BE2C (cell line): ENCODE results near the gene DNAJB8.

Source experiments
- DNase-seq: peaks from one replicate; pipeline ENCODE4 v3.0.0-alpha.2; 2020
- H3K27me3 ChIP-seq: fragments of 250-450 bp; sonication (Bioruptor Pico); 2 replicates; pipeline ENCODE4 v1.5.1; 2020; ENCODE audit warnings: mild to moderate bottlenecking
- H3K36me3 ChIP-seq: fragments of 250-450 bp; sonication (Bioruptor Pico); 2 replicates; pipeline ENCODE4 v1.5.1; 2020; ENCODE audit warnings: mild to moderate bottlenecking
- H3K4me1 ChIP-seq: fragments of 250-450 bp; sonication (Bioruptor Pico); 2 replicates; pipeline ENCODE4 v1.5.1; 2020
- H3K4me3 ChIP-seq: 2 replicates; pipeline ENCODE4 v1.5.1; 2011; ENCODE audit warnings: low read depth, low read length
- H3K9me3 ChIP-seq: fragments of 250-450 bp; sonication (Bioruptor Pico); 2 replicates; pipeline ENCODE4 v1.5.1; 2020
- CTCF ChIP-seq: IDR thresholded peaks from 2 replicates; pipeline ENCODE4 v1.5.1; 2012; ENCODE audit warnings: mild to moderate bottlenecking, low read depth, low read length

DNAJB8 gene

DNA sequence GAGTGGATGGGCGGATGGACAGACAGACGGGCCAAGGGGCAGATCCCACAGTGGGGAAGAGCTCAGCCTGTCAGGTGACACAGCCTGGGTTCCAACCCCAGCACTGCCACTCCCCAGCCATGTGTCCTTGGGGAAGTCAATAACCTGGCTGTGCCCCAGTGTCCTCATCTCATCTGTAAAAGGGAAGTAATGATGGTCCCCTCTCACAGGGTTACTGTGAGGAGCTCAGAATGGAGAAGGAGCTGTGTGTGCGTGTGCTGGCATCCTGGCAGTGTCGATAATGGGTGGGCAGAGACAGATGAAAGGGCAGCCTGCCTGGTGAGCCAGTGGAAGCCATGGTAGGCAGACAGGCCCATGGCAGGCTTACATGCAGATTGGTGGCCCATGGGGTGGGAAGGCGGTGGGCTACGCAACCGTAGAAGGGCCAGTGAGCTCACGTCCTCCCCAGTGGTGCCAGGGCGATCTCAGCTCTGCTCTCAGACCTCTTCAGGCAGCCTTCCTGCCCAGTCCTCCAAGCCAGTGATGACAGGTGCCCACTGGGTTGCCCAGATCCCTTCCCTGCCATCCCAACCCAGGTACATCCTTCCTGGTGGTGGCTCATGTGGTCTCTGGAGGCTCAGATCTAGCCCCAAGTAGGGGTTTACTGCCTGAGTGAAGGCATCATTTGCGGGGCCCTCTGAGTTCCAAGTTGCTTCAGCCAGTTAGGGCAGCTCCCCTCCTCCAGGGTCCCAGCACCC, 2.3 kb upstream of the DNAJB8 start:
- Histone ChIP-seq H3K4me1 (peaks cover 82% of the 10 kb centered on the region), H3K4me3 (no peak overlapping the region), H3K27me3 (no peaks in the 10 kb centered on the region), H3K36me3 (no peaks in the 10 kb centered on the region), H3K9me3 (no peaks in the 10 kb centered on the region)
- TF ChIP-seq CTCF = no peak
- no peak for DNase-seq

GRCh38 chr3:128468285-128468790, 1.6 kb upstream of the DNAJB8 start:
- TF ChIP-seq CTCF = no peak
- Histone ChIP-seq H3K4me3 (no peak overlapping the region), H3K36me3 (no peaks in the 10 kb centered on the region), H3K4me1 (peaks cover 76% of the 10 kb centered on the region), H3K9me3 (no peaks in the 10 kb centered on the region), H3K27me3 (no peaks in the 10 kb centered on the region)
- DNase-seq = peak; percentile 91

- Histone ChIP-seq H3K4me1 (peaks cover 50% of the 10 kb centered on the region), H3K4me3 (no peak overlapping the region), H3K9me3 (no peaks in the 10 kb centered on the region), H3K27me3 (no peaks in the 10 kb centered on the region), H3K36me3 (no peaks in the 10 kb centered on the region)
- no peak for TF ChIP-seq CTCF
- DNase-seq = no peak
Observed at GRCh38 chr3:128464702-128465101, 2.0 kb downstream of the DNAJB8 start.

DNA sequence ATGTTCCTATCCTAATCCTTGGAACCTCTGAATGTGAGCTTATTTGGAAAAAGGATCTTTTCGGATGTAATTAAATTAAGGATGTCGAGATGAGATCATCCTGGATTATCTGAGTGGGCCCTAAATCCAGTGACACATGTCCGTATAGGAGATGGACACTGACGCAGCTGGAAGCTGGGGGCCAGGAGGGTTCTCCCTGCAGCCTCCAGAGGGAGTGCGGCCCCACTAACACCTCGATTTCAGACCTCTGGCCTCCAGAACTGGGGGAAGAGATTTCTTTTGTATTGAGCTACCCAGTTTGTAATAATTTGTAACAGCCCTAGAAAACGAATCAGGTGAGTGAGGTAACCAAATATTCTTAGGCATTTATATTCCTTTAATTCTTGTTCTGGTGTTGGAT, 2.5 kb downstream of the DNAJB8 start:
- Histone ChIP-seq H3K27me3 (no peaks in the 10 kb centered on the region), H3K36me3 (no peaks in the 10 kb centered on the region), H3K4me3 (no peak overlapping the region), H3K9me3 (no peaks in the 10 kb centered on the region), H3K4me1 (peaks cover 51% of the 10 kb centered on the region)
- peak; percentile 29; the same call in 1 of the 2 replicates for TF ChIP-seq CTCF
- DNase-seq = no peak

- Histone ChIP-seq H3K27me3 (no peaks in the 10 kb centered on the region), H3K4me3 (no peak overlapping the region), H3K36me3 (no peaks in the 10 kb centered on the region), H3K9me3 (no peaks in the 10 kb centered on the region), H3K4me1 (peaks cover 50% of the 10 kb centered on the region)
- no peak for TF ChIP-seq CTCF
- DNase-seq = no peak
Observed at GRCh38 chr3:128463771-128464170, 2.9 kb downstream of the DNAJB8 start.

DNA sequence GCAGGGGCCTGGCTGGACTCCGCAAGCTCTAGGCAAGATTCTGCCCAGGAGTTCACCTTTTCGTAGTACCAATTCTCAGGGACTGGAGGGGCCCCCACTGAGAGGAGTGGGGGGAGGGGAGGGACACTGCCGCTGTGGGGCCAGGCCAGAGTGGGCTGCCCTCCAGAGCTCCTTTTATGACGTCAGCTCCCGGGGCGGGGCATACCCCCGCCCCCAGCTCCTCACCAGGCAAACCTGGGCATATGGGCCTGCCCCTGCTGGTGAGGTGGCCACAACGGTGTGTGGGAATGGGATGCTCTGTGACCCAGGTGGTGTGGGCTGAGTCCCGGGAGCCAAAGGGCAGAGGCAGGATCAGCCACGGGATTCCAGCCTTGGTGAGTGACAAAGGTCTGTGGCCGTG, 3.3 kb downstream of the DNAJB8 start:
- no peak for TF ChIP-seq CTCF
- H3K4me1 ChIP-seq = peaks cover 51% of the 10 kb centered on the region

More for the DNA sequence above, 3.3 kb downstream of the DNAJB8 start:
- no peak for DNase-seq
- H3K36me3 ChIP-seq = no peaks in the 10 kb centered on the region
- H3K27me3 ChIP-seq = no peaks in the 10 kb centered on the region
- no peak overlapping the region for H3K4me3 ChIP-seq
- no peaks in the 10 kb centered on the region for H3K9me3 ChIP-seq
